HG03354 (cell line): ENCODE data around the gene XPNPEP3.

Experiments used
- ATAC-seq: cut with Tn5 transposase; IDR thresholded peaks from one replicate; pipeline ENCODE4 v1.9.1; 2021; ENCODE audit warnings: mild to moderate bottlenecking; ENCODE audit not compliant: unreplicated experiment, poor library complexity, severe bottlenecking

The XPNPEP3 gene

DNA sequence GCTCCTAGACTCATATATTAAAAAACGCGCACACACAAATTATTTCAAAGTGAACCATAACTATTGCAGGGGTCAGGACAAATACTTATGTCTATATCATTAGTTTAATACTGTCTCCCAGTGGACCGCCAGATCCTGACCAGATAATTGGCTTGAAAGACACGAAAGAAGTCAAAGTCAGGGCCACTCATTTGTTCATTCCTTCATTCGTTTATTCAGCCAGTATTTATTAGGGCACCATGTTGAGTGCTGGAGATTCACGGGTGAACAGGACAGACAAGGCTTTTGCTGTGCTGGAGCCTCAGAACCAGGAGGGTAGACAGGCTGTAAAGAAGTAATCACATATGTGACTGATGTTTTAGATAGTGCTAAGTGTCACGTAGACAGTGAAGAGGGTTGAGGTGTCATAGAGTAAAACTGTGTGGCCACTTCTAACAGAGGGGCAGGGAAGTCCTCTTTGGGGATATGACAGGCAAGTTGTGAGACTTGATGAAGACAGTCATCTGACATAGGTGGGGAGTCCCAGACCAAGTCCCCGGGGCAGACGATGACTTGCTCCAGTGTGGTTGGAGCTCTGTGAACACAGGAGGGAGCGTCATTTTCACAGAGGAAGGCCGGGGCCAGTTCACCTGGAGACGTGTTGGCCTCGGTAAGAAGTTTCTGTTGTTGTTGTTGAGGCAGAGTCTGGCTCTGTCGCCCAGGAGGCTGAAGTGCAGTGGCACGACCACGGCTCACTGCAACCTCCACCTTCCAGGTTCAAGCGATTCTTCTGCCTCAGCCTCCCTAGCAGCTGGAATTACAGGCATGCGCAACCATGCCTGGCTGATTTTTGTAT lies 120.1 kb downstream of the XPNPEP3 start:
- ATAC-seq = no peak

DNA sequence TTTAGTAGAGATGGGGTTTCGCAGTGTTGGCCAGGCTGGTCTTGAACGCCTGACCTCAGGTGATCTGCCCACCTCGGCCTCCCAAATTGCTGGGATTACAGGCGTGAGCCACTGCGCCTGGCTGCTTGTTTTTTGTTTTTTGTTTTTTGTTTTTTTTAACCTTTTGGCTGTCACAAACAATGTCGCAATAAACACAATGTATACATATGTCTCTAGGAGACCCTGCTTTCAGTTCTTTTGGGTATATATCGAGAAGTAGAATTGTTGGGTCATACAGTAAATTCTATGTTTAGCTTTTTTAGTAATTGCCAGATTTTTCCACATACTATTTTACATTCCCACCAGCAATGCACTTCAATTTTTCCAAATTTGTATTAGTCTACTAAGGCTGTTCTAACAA lies 122.2 kb downstream of the XPNPEP3 start:
- ATAC-seq = no peak

DNA sequence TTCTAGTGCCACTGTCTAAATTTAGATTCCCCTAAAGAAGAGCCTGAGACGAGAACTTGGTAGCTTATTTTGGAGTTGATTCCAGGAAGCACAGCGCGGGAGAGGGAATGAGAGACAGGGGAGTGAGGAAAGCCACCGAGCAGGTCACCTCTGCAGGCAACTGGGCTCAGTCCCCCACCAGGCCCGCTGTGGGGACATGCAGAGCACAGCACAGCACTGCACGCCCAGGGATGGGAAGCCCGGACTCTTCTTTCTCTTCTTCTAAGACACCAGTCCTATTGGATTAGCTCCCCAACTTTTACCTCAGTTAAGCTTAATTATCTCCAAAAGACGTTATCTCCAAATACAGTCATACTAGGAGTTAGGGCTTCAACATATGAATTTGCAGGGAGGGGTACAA lies 122.9 kb downstream of the XPNPEP3 start:
- ATAC-seq = no peak
